GM18499 (cell line): ENCODE results near the gene NOC2L.
"Not testable (repeated sequence)": the region's sequence is repeated elsewhere in the genome, so short reads cannot be mapped to it uniquely, and the experiment has no call there.

ENCODE experiments used
- ATAC-seq: cut with Tn5 transposase; IDR thresholded peaks from one replicate; pipeline ENCODE4 v1.9.1; 2021; ENCODE audit warnings: moderate number of reproducible peaks; ENCODE audit not compliant: insufficient read depth, unreplicated experiment

Gene NOC2L

DNA sequence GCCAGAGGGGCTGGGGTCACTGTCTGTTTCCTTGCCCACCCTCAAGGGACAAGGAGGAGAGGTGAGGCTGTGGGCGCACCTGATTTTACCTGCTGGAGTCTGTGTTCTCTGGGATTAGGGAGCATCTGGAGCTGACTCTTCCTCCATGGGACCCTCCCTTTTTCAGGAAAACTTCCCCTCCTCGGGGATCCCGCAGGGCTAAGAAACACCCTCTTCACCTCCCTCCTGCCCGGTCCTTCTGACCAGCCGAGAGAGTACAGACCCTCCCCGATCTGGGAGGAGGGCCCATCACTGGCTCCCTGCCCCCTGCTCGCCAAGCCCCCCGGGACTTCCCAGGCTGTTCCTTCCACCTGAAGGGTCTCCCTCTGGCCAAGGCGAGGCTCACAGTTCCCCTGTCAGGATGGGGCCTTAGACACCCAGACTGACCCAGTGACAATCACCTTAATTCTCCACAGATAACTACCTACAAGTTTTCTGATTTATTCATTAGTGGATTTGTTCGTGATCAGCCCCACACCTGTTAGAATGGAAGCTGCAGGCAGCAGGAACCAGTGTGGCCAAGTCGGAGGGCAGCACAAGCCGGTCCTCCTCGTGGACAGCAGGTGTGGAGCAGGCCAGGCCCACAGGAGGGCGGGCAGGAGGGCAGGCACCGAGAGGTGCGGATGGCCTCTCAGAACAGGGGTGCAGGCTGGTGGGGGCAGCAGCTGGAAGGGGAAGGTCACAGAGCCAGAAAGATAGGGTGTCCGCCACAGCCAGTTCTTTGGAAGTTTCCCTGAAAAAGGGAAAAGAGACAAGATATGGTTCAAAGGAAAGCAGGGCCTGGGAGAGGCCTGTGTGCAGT is 51.2 kb downstream of the NOC2L start:
- ATAC-seq, result no peak

DNA sequence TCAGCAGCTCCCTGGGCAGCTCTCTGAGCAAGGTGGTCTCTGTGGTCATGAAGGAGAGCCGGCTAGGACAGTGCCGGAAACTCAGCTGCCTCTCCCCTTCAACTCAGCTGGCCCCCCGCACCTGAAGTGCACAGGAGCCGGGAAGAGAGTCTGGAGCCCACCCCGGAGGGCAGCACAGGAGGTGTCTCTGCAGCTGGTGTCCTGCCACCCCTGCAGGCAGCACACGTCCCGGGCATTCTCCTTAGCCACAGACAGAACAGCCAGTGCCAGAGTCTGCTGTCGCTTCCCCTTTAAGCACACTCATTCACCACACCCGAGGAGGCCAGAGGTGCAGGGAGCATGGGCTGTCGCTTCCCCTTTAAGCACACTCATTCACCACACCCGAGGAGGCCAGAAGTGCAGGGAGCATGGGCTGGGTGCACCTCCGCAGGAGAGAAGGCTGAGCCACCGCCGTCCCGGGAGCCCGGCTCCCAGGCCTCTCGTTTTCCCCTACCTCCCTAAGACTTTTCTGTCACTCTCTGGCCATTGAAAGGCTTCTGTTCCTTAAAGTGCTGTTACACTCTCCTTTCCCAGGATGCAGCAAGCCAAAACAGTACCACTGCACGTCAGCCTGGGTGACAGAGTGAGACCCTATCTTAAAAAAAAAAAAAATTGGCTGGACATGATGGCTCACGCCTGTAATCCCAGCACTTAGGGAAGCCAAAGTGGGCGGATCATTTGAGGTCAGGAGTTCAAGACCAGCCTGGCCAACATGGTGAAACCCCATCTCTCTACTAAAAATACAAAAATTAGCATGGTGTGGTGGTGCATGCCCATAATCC is 52.2 kb downstream of the NOC2L start:
- ATAC-seq, result no peak

DNA sequence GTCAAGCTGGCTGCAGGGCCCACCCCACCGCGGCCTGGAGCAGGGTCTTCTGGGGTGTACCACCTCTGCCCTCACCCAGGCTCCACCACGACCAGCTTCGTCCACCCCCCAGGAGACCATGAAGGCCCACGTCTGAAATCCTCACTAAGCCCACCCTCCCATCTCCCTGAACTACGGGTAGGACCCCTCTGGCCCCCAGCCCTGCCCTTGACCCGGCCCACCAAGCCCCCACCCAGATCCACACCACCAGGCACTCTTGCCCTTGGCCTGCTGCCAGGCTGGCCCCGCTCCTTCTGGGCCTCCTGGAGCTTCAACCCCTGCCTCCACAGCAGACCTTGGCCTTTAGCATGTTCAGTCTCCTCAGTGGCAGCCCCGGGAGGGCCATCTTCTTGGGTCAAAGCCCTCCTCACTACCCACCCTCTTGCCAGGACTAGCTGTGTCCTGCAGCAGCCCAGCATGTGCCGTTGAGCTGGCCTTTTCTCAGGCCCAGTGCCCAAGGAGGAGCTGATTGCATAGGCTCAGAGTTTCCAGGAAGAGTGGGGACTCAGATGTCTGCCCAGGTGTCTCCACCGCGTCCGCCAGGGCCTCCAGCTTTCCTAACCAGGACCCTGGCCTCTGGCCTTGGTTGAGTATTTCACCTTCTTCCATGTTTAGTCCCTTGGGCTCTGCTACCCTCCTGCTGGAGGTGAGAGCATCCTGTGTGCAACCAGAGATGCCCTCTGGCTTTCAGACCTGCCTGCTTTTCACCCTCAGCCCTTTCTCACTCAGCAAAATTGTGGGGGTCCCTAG is 53.1 kb downstream of the NOC2L start:
- no peak for ATAC-seq

DNA sequence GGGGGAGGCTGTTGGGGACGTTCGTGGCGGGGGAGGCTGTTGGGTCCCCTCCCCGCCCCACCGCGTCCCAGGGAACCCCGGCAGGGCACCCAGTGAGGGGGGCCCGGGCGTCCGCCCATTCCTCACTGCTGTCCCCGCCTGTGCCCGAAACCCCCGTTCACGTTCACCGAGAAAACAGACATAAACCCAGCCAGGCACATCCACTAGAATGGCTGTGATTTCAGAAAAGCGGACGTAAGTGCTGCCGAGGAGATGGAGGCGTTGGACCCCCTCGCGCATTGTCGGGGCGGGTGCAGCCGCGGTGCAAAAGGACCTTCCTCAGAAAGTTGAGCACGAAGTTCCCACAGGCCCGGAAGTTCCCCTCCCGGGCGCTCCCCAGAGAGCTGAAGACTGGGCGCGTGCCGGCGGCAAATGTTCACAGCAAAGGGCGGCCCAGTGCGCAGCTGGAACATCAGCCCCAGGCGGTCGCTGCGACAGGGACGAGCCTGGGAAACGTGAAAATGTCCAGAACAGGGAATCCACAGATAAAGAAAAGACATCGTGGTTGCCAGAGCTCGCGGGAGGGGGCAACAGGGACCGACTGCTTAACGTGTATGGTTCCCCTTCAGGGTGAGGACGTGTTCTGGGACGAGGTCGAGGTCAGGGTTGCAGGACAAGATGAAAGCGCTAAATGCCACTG is 53.8 kb downstream of the NOC2L start:
- no peak for ATAC-seq

DNA sequence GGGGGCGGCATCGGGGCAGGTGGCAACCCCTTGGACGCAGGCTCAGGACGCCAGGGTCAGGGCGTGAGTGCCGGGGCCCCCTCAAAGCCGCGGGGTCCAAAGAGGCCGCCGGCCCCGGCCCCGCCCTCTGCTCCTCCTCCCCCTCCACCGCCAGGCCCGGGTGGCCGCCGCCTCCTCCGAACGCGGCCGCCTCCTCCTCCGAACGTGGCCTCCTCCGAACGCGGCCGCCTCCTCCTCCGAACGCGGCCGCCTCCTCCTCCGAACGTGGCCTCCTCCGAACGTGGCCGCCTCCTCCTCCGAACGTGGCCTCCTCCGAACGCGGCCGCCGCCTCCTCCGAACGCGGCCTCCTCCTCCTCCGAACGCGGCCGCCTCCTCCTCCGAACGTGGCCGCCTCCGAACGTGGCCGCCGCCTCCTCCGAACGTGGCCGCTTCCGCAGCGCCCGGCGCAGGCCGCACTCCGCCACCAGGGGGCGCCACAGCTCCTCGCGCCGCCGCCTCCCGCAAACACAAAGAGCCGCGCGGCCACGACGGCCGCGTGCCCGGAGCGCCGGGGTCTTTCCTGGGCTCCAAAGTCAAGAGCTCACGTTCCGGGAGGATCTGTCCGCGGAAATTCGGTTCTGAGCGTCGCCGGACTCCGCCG is 54.6 kb downstream of the NOC2L start:
- no peak for ATAC-seq

DNA sequence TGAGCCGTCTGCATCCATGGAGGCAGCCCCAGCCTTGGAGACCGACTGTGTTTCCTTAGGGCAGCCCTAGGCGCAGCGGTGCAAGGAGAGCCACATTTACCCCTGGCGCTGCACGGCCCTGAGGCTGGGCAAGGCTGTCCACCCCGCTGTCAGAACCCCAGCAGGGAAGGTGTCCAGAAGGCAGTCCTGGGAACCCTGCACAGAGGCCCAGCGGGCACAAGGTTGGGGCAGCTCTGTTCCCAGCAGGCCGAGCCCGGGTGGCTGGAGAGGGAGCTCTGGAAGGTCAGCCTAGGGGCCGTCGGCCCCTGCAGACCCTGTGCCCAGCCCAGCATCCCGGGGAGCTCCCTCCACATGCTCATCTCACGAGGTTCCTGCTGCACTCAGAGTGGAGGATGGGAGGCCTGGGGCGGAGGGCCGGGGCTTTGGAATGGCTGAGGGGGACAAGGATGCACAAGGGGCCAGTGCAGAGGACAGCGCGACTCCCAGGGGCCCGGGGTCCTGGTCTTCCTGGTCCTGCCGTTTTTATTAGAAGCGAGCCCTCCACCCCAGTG is 55.3 kb downstream of the NOC2L start:
- no peak for ATAC-seq

DNA sequence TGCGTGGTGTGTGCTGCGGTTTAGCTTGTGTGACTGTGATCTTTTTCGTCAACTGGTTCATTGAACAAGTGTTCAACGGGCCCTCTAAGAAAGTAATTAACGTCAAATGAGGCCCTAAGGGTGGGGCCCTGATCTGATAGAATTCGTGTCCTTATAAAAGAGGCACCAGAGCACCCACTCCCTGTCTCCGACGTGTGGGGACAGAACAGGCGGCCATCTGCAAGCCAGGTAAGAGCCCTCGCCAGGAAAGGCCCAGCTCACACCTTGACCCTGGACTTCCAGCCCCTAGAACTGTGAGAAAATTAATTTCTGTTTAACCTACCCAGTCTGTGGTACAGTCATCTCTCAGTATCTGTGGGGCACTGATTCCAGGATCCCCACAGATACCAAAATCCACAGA is 55.8 kb downstream of the NOC2L start:
- no peak for ATAC-seq

DNA sequence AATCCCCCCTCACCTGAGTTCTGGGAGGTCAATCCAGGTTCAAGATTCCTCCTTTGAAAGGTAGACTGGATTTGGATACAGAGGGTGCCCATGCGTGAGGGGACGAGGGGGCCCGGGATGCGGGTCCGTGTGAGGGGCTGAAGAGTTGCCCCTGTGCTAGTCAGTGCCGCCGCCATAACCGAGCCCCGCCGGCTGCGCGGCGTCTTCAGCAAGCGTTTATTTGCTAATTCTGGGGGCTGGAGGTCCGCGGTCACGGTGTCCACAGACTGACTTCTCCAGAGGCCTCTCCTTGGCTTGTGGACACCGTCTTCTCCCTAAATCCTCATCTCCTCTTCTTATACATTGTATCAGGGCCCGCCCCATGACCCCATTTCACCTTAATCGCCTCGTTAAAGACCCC is 56.3 kb downstream of the NOC2L start:
- no peak for ATAC-seq

DNA sequence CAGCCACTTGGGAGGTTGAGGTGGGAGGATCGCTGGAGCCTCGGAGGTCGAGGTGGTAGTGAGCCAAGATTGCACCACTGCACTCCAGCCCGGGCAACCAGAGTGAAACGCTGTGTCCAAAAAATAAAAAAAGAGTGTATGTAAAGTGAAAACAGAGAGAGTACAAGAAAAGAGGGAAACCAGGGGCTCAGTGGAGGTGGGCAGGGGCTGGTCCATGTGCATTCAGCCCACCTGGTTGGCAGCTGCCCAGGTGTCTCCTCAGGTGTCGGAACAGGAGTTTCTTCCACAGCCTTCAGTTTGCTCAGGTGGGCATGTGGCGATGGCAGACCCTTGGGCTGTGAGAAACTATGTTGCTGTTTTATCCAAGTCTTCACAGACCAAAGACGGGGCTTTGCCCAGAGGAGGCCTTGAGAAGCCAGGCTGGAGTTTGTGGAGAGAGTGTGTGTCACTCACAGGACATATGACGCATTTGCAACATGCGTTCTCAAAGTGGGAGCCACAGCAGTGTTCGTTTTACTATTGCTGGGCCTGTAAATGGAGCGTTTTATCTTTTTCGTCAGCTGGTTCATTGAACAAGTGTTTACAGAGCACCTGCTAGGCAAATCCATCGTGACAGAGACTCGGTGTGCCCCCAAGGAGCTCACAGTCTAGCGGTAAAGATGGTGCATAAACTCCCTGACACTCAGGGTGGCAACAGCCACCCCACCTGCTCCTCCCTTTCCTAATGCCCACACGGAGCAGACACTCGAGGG is 57.8 kb downstream of the NOC2L start:
- ATAC-seq, result no peak

DNA sequence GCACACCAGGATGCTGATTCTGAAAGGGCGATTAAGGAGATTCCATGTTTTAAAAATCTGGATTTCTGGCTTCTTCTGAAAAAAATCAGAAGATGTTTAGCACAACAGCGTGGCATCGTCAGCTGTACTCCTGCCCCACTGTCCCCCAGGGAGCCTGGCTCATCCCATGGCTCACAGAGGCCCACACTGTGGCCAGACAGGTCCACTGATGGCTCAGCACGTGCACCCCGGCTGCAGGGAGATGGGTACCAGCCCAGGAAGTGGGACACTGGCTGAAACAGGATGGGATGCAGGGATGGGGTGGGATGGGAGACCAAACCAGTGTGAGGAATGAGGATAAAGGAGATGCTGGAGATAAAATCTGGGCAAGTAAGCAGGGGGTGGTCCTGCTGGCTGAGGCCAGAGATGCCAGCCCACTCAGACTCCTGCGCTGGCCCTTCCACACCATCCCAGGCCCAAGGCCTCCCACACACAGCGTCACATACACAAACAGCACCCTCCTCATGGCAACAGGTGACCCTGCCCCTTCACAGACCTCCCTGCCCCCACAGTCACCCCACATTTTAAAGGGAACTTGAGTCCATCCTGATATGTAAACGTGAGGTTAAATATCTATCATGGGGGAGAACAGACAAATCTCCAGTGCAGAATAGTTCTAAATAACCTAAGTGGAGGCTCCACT is 59.3 kb downstream of the NOC2L start:
- no peak for ATAC-seq

DNA sequence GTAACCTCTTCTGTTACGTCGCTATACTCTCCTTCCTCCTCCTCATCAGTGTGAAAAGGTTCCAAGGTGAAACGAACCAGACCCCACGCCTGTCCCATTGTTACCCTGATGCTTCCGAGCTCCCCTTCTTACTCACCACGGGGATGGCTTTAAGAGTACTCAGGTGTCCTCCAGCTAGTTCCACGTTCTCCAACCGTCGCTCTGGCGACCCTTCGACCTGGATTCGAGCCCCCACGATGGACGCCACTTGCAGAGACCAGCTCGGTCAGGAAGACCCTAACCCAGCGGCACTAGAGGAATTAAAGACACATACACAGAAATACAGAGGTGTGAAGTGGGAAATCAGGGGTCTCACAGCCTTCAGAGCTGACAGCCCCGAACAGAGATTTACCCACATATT is 61.1 kb downstream of the NOC2L start:
- not testable (repeated sequence) for ATAC-seq

DNA sequence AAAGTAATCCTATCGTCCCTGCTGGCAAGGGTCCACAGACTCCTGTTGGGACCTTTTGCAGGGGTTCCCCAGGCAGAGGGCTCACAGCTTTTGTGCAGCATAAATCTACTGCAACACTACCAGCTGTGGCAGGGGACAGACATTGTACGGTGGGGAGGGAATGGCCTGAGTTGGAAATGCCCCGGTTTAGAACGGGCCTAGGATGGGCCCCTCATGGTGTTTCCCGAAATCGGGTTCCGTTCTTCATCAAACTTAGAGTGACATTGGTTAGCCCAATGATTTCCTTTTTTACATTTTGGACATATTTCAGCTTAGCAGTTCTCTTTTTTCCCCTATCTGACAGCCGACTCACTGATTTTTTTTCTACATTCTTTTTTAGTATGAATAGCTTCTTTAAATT is 61.8 kb downstream of the NOC2L start:
- no peak for ATAC-seq
